Measurements from ENCODE around the gene ARSB. TPM values are rescaled to one million over a fixed set of nuclear protein-coding genes. Genes with fewer than 3 reads are reported as not detected.

The ARSB gene
- total and polyA plus RNA-seq, 12 donors, result 1.9 to 24.5 (median 14.5) TPM

DNA sequence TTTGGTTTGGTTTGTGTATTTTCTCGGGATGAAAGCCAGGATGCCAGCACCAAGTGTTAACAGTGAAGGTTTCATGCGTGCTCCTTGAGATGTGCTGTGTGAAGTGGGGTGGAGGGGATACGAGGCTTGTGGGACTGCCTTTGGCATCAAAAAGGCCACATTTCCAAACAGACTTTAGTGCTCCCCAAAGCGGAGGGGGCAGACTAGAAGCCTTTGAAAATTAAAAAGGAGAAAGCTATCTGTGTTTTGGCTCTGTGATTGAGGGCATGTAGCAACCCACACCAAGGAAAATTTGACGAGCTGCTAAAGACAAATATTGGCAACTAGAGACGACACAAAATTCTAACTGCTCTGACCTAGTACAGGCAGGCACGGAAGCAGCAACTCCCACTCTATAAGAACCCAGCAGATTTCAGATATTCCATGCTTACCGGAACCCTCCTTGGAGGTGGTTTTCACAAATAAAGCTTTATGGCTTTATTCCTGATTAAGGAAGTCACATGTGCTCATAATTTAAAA, 154.5 kb downstream of the ARSB start:
- Histone ChIP-seq H3K27ac (no peak overlapping the region), H3K9me3 (replicated peaks in 1 of 3) (no peaks in the 10 kb centered on the region), H3K4me3 (no peak overlapping the region), H3K4me1 (replicated peaks in 1 of 2) (no peaks in the 10 kb centered on the region), H3K27me3 (no peaks in the 10 kb centered on the region), H3K36me3 (replicated peaks in 1 of 2) (no peaks in the 10 kb centered on the region)
- 73 to 91% (median 83%) methylated on average over 8 of the region's 8 CpGs for WGBS, 4 donors
- intact Hi-C loops (cut with DNase I), result no loop called here
- TF ChIP-seq POLR2A (IDR thresholded peaks at IDR 0.05), result no peak
- TF ChIP-seq, protein P1, sequence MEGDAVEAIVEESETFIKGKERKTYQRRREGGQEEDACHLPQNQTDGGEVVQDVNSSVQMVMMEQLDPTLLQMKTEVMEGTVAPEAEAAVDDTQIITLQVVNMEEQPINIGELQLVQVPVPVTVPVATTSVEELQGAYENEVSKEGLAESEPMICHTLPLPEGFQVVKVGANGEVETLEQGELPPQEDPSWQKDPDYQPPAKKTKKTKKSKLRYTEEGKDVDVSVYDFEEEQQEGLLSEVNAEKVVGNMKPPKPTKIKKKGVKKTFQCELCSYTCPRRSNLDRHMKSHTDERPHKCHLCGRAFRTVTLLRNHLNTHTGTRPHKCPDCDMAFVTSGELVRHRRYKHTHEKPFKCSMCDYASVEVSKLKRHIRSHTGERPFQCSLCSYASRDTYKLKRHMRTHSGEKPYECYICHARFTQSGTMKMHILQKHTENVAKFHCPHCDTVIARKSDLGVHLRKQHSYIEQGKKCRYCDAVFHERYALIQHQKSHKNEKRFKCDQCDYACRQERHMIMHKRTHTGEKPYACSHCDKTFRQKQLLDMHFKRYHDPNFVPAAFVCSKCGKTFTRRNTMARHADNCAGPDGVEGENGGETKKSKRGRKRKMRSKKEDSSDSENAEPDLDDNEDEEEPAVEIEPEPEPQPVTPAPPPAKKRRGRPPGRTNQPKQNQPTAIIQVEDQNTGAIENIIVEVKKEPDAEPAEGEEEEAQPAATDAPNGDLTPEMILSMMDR (IDR thresholded peaks at IDR 0.05), result no peak
- no peak for DNase-seq

- DNase-seq, result peak; percentile 21 to 80 (median 52)
- intact Hi-C loops (cut with DNase I), result no loop called here
- WGBS, 4 donors, result 50 to 70% (median 62%) methylated on average over 6 of the region's 6 CpGs
These were observed 155.1 kb downstream of the ARSB start for GRCh38 chr5:78829811-78830527.

GRCh38 chr5:78827725-78828124, 157.4 kb downstream of the ARSB start:
- no peak overlapping the region for H3K27ac ChIP-seq
- no peaks in the 10 kb centered on the region for H3K9me3 ChIP-seq (replicated peaks in 1 of 3)
- H3K4me3 ChIP-seq, result no peak overlapping the region
- intact Hi-C loops (cut with DNase I), result no loop called here
- no peaks in the 10 kb centered on the region for H3K27me3 ChIP-seq
- WGBS, 4 donors, result 65 to 76% (median 74%) methylated on average over 4 of the region's 4 CpGs
- no peaks in the 10 kb centered on the region for H3K36me3 ChIP-seq (replicated peaks in 1 of 2)
- no peak for DNase-seq
- TF ChIP-seq, protein P1 (IDR thresholded peaks at IDR 0.05), result no peak
- TF ChIP-seq POLR2A (IDR thresholded peaks at IDR 0.05), result no peak
- H3K4me1 ChIP-seq (replicated peaks in 1 of 2), result peaks cover 0 to 7% of the 10 kb centered on the region in 2 donors

More at GRCh38 chr5:78829811-78830527, 155.1 kb downstream of the ARSB start:
- Histone ChIP-seq H3K4me1 (replicated peaks in 1 of 2) (peaks cover 0 to 5% of the 10 kb centered on the region in 2 donors), H3K36me3 (replicated peaks in 1 of 2) (no peaks in the 10 kb centered on the region), H3K4me3 (no peak overlapping the region), H3K27me3 (no peaks in the 10 kb centered on the region), H3K9me3 (replicated peaks in 1 of 3) (no peaks in the 10 kb centered on the region), H3K27ac (no peak overlapping the region)
- TF ChIP-seq, protein P1 (IDR thresholded peaks at IDR 0.05), result no peak
- TF ChIP-seq POLR2A (IDR thresholded peaks at IDR 0.05), result no peak

DNA sequence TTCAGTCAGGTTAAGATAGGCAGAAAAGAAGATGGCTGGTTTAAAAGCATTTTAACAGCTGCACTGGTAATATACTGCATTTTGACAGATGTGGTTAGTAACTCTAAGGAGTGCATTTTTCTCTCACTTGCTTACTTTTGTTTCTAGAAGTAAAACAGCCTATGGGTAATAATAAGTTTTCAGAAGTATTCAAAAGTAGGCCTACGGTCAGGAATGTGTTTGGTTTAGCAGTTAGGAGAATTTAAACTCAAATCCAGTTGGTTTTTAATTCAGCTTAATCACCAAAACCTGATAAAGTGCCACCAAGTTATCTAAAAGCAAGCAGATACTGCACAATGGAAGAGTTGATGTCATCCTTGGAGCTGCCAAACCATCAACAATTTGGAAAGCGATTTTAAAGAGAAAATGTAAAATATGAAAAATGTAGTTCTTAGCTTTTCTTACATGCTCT, 160.3 kb downstream of the ARSB start:
- no peak overlapping the region for H3K27ac ChIP-seq
- H3K36me3 ChIP-seq (replicated peaks in 1 of 2), result no peaks in the 10 kb centered on the region
- H3K27me3 ChIP-seq, result no peaks in the 10 kb centered on the region
- intact Hi-C loops (cut with DNase I), result no loop called here
- no peak overlapping the region for H3K4me3 ChIP-seq
- H3K4me1 ChIP-seq (replicated peaks in 1 of 2), result peaks cover 0 to 7% of the 10 kb centered on the region in 2 donors
- DNase-seq, result no peak
- no peaks in the 10 kb centered on the region for H3K9me3 ChIP-seq (replicated peaks in 1 of 3)
- TF ChIP-seq, protein P1 (IDR thresholded peaks at IDR 0.05), result no peak
- TF ChIP-seq POLR2A (IDR thresholded peaks at IDR 0.05), result no peak
- 34 to 50% (median 45%) methylated on average over 2 of the region's 2 CpGs for WGBS, 4 donors
